ENCODE results near the gene TBC1D22A.

GRCh38 chr22:46865642-46866041 lies 103.2 kb downstream of the TBC1D22A start:
- no peak for TF ChIP-seq CTCF (IDR thresholded peaks at IDR 0.05)
- no peak for TF ChIP-seq POLR2A (IDR thresholded peaks at IDR 0.05)

Data from right lobe of liver (tissue), 4 donors.